Measurements from ENCODE around the gene GLS2.

DNA sequence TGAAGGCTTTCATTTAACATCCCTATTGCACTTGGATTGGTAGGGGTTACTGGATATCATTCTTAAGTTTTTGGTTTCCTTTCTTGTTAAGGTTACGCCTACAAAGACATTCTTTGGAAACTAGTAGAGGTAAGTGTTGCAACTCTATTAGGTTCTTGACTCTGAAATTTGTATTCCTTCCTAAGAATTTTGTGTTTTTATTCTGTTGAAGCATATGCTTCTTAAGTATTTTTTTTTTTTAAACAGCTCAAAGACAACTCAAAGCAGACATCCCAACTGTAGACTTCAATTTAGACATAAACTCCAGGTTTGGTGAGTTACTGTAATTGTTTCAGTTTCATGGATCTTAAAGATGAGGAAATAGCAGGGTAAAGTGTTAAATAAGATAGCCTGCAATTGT lies 32.5 kb upstream of the GLS2 start:
- TF ChIP-seq, protein P1, sequence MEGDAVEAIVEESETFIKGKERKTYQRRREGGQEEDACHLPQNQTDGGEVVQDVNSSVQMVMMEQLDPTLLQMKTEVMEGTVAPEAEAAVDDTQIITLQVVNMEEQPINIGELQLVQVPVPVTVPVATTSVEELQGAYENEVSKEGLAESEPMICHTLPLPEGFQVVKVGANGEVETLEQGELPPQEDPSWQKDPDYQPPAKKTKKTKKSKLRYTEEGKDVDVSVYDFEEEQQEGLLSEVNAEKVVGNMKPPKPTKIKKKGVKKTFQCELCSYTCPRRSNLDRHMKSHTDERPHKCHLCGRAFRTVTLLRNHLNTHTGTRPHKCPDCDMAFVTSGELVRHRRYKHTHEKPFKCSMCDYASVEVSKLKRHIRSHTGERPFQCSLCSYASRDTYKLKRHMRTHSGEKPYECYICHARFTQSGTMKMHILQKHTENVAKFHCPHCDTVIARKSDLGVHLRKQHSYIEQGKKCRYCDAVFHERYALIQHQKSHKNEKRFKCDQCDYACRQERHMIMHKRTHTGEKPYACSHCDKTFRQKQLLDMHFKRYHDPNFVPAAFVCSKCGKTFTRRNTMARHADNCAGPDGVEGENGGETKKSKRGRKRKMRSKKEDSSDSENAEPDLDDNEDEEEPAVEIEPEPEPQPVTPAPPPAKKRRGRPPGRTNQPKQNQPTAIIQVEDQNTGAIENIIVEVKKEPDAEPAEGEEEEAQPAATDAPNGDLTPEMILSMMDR (IDR thresholded peaks at IDR 0.05), result no peak
- no peak for TF ChIP-seq POLR2A (IDR thresholded peaks at IDR 0.05)

Data from ovary (tissue), 3 donors.